Activated CD8-positive, alpha-beta memory T cell treated with anti-CD3 and anti-CD28 coated beads, Interleukin-2, amount 10 ng/mL, durations not matched to agents 7 days and 5 days (primary cell): ENCODE data around the gene PHB1. TPM values are rescaled to one million over a fixed set of nuclear protein-coding genes. Genes with fewer than 3 reads are reported as not detected.

Experiments
- ATAC-seq: fragments of 150-1000 bp; cut with Tn5 transposase; one replicate; pipeline ENCODE4 v1.10.0; 2021; ENCODE audit warnings: moderate library complexity
- CTCF ChIA-PET: fragments of 350-600 bp; sonication (Branson Sonifier 250); formaldehyde crosslinking; loops from one replicate; lab custom pipeline; 2021; ENCODE audit warnings: antibody characterized with exemption; lab: Charles Lee
- DNase-seq: peaks from one replicate; pipeline ENCODE4 v3.0.0-alpha.2; 2020
- H3K27ac Mint-ChIP-seq: one replicate; pipeline ENCODE4 v1.8.0; 2021; ENCODE audit warnings: mild to moderate bottlenecking, mixed read lengths
- H3K27me3 Mint-ChIP-seq: one replicate; pipeline ENCODE4 v1.8.0; 2021; ENCODE audit warnings: mixed read lengths
- H3K36me3 Mint-ChIP-seq: one replicate; pipeline ENCODE4 v1.8.0; 2021; ENCODE audit warnings: mild to moderate bottlenecking, mixed read lengths
- H3K4me1 Mint-ChIP-seq: one replicate; pipeline ENCODE4 v1.8.0; 2021; ENCODE audit warnings: mixed read lengths
- H3K4me3 Mint-ChIP-seq: one replicate; pipeline ENCODE4 v1.8.0; 2021; ENCODE audit warnings: mild to moderate bottlenecking, moderate library complexity, mixed read lengths
- H3K9me3 Mint-ChIP-seq: one replicate; pipeline ENCODE4 v1.8.0; 2022; ENCODE audit warnings: low read depth, mixed read lengths
- total RNA-seq, 2 experiments: library from RNA; stranded (reverse); gene quantifications; one replicate each; pipeline ENCODE4 v1.2.3, GENCODE V29; 2021

The PHB1 gene
- total RNA-seq, 2 experiments from 2014 or later, result 150 to 227 TPM

- peak; percentile 94 for ATAC-seq
- no peaks in the 10 kb centered on the region for H3K9me3 Mint-ChIP-seq
- peaks cover 65% of the 10 kb centered on the region for H3K36me3 Mint-ChIP-seq
- H3K4me1 Mint-ChIP-seq, result peaks cover 51% of the 10 kb centered on the region
- DNase-seq, result peak; percentile 90
- H3K27me3 Mint-ChIP-seq, result no peaks in the 10 kb centered on the region
- CTCF ChIA-PET, result interaction anchor here (0.5 to 12.1 kb wide), 41 partner anchors 8 to 307 kb away, joined by 3 to 196 read pairs (median 4); partner anchors contain the start of genes NGFR and ZNF652
- H3K4me3 Mint-ChIP-seq, result no peak overlapping the region
- peak overlapping the region; percentile 58 for H3K27ac Mint-ChIP-seq
Measured at GRCh38 chr17:49407981-49408501, 6.6 kb downstream of the PHB1 start.

GRCh38 chr17:49407086-49407485, 7.6 kb downstream of the PHB1 start:
- no peak overlapping the region for H3K27ac Mint-ChIP-seq
- CTCF ChIA-PET, result interaction anchor here (0.8 to 12.1 kb wide), 24 partner anchors 8 to 308 kb away, joined by 3 to 196 read pairs (median 6); partner anchors contain the start of genes NGFR and ZNF652
- no peak for ATAC-seq

GRCh38 chr17:49406421-49407061, 8.1 kb downstream of the PHB1 start:
- DNase-seq, result no peak
- H3K4me1 Mint-ChIP-seq, result peaks cover 52% of the 10 kb centered on the region
- H3K27me3 Mint-ChIP-seq, result no peaks in the 10 kb centered on the region
- H3K36me3 Mint-ChIP-seq, result peaks cover 61% of the 10 kb centered on the region
- ATAC-seq, result no peak
- H3K27ac Mint-ChIP-seq, result peak overlapping the region; percentile 6
- no peaks in the 10 kb centered on the region for H3K9me3 Mint-ChIP-seq
- CTCF ChIA-PET, result interaction anchor here (0.9 to 12.1 kb wide), 5 partner anchors 9 to 159 kb away, joined by 3 to 196 read pairs (median 8); partner anchors contain the start of gene NGFR
- H3K4me3 Mint-ChIP-seq, result no peak overlapping the region

More at GRCh38 chr17:49407086-49407485, 7.6 kb downstream of the PHB1 start:
- Mint-ChIP-seq H3K4me3 (no peak overlapping the region), H3K36me3 (peaks cover 65% of the 10 kb centered on the region), H3K4me1 (peaks cover 52% of the 10 kb centered on the region), H3K9me3 (no peaks in the 10 kb centered on the region), H3K27me3 (no peaks in the 10 kb centered on the region)
- DNase-seq, result peak; percentile 28

- CTCF ChIA-PET, result interaction anchor here (1.1 to 1.2 kb wide), 2 partner anchors 9 to 152 kb away, joined by 3 to 4 read pairs; no protein-coding TSS in a partner anchor
- no peaks in the 10 kb centered on the region for H3K9me3 Mint-ChIP-seq
- no peaks in the 10 kb centered on the region for H3K27me3 Mint-ChIP-seq
- peak; percentile 37 for DNase-seq
- no peak for ATAC-seq
- H3K27ac Mint-ChIP-seq, result peak overlapping the region; percentile 86
- H3K4me1 Mint-ChIP-seq, result peaks cover 52% of the 10 kb centered on the region
- no peak overlapping the region for H3K4me3 Mint-ChIP-seq
- H3K36me3 Mint-ChIP-seq, result peaks cover 53% of the 10 kb centered on the region
Measured at GRCh38 chr17:49404906-49405305, 9.8 kb downstream of the PHB1 start.

GRCh38 chr17:49404361-49404760, 10.3 kb downstream of the PHB1 start:
- DNase-seq, result peak; percentile 79
- Mint-ChIP-seq H3K36me3 (peaks cover 53% of the 10 kb centered on the region), H3K9me3 (no peaks in the 10 kb centered on the region), H3K27me3 (no peaks in the 10 kb centered on the region), H3K27ac (peak overlapping the region; percentile 86), H3K4me3 (peak overlapping the region; percentile 6), H3K4me1 (peaks cover 52% of the 10 kb centered on the region)
- ATAC-seq, result peak; percentile 53
- CTCF ChIA-PET, result interaction anchor here (1.1 to 1.6 kb wide), 3 partner anchors 89 to 152 kb away, joined by 3 to 4 read pairs (median 3); no protein-coding TSS in a partner anchor

- Mint-ChIP-seq H3K36me3 (peaks cover 47% of the 10 kb centered on the region), H3K4me3 (peak overlapping the region; percentile 7), H3K9me3 (no peaks in the 10 kb centered on the region), H3K4me1 (peaks cover 46% of the 10 kb centered on the region), H3K27ac (peak overlapping the region; percentile 86), H3K27me3 (no peaks in the 10 kb centered on the region)
- peak; percentile 50 for DNase-seq
- CTCF ChIA-PET, result interaction anchor here (1.0 to 1.6 kb wide), 5 partner anchors 16 to 153 kb away, joined by 3 to 4 read pairs (median 3); no protein-coding TSS in a partner anchor
- ATAC-seq, result peak; percentile 3
Measured at GRCh38 chr17:49403514-49404289, 11.0 kb downstream of the PHB1 start.

- peak overlapping the region; percentile 70 for H3K27ac Mint-ChIP-seq
Measured at GRCh38 chr17:49402706-49403105, 12.0 kb downstream of the PHB1 start.

GRCh38 chr17:49401971-49402611, 12.6 kb downstream of the PHB1 start:
- CTCF ChIA-PET, result interaction anchor here (1.2 to 3.6 kb wide), 2 partner anchors 85 to 155 kb away, joined by 3 to 24 read pairs; no protein-coding TSS in a partner anchor
- H3K4me1 Mint-ChIP-seq, result peaks cover 41% of the 10 kb centered on the region
- H3K9me3 Mint-ChIP-seq, result no peaks in the 10 kb centered on the region
- H3K4me3 Mint-ChIP-seq, result no peak overlapping the region
- H3K36me3 Mint-ChIP-seq, result peaks cover 37% of the 10 kb centered on the region
- no peak overlapping the region for H3K27ac Mint-ChIP-seq
- no peak for ATAC-seq
- H3K27me3 Mint-ChIP-seq, result peaks cover 3% of the 10 kb centered on the region
- DNase-seq, result no peak

More at GRCh38 chr17:49402706-49403105, 12.0 kb downstream of the PHB1 start:
- H3K4me1 Mint-ChIP-seq, result peaks cover 38% of the 10 kb centered on the region
- CTCF ChIA-PET, result interaction anchor here (1.0 to 1.5 kb wide), 4 partner anchors 15 to 87 kb away, joined by 3 to 4 read pairs (median 4); no protein-coding TSS in a partner anchor
- H3K4me3 Mint-ChIP-seq, result no peak overlapping the region
- peaks cover 40% of the 10 kb centered on the region for H3K36me3 Mint-ChIP-seq
- DNase-seq, result no peak
- H3K9me3 Mint-ChIP-seq, result no peaks in the 10 kb centered on the region
- no peaks in the 10 kb centered on the region for H3K27me3 Mint-ChIP-seq
- ATAC-seq, result no peak

GRCh38 chr17:49399995-49400394, 14.7 kb downstream of the PHB1 start:
- ATAC-seq (no peak), DNase-seq (no peak)
- Mint-ChIP-seq H3K4me3 (no peak overlapping the region), H3K36me3 (peaks cover 18% of the 10 kb centered on the region), H3K9me3 (no peaks in the 10 kb centered on the region), H3K27ac (no peak overlapping the region), H3K4me1 (peaks cover 32% of the 10 kb centered on the region), H3K27me3 (peaks cover 6% of the 10 kb centered on the region)
- CTCF ChIA-PET, result interaction anchor here (0.9 to 5.8 kb wide), 11 partner anchors 8 to 170 kb away, joined by 3 to 64 read pairs (median 5); partner anchors contain the start of gene PHB1

- Mint-ChIP-seq H3K4me3 (no peak overlapping the region), H3K27me3 (peaks cover 6% of the 10 kb centered on the region), H3K27ac (no peak overlapping the region), H3K4me1 (peaks cover 26% of the 10 kb centered on the region), H3K36me3 (peaks cover 2% of the 10 kb centered on the region), H3K9me3 (no peaks in the 10 kb centered on the region)
- CTCF ChIA-PET, result interaction anchor here (1.0 to 5.8 kb wide), 8 partner anchors 10 to 160 kb away, joined by 3 to 64 read pairs (median 4); no protein-coding TSS in a partner anchor
- DNase-seq, result no peak
- no peak for ATAC-seq
Measured at GRCh38 chr17:49397586-49397985, 17.1 kb downstream of the PHB1 start.

GRCh38 chr17:49393491-49394255, 21.0 kb downstream of the PHB1 start:
- ATAC-seq, result no peak
- CTCF ChIA-PET, result interaction anchor here (0.7 to 2.2 kb wide), 8 partner anchors 11 to 78 kb away, joined by 3 to 19 read pairs (median 4); no protein-coding TSS in a partner anchor
- Mint-ChIP-seq H3K27ac (peak overlapping the region; percentile 4), H3K4me3 (no peak overlapping the region), H3K9me3 (no peaks in the 10 kb centered on the region), H3K4me1 (peaks cover 52% of the 10 kb centered on the region), H3K36me3 (no peaks in the 10 kb centered on the region), H3K27me3 (peaks cover 6% of the 10 kb centered on the region)
- DNase-seq, result no peak
